Neutrophil (primary cell): ENCODE data around the gene SHISAL1.

Experiments used
- H3K27ac ChIP-seq: fragments of 200-600 bp; sonication (generic); 2 replicates; pipeline ENCODE4 v1.5.1; 2016; ENCODE audit warnings: mild to moderate bottlenecking, moderate library complexity
- H3K27me3 ChIP-seq: fragments of 200-600 bp; sonication (generic); 2 replicates; pipeline ENCODE4 v1.6.0; 2016; ENCODE audit warnings: mild to moderate bottlenecking
- H3K36me3 ChIP-seq: fragments of 200-600 bp; sonication (generic); 2 replicates; pipeline ENCODE4 v1.5.1; 2017
- H3K4me1 ChIP-seq, 2 experiments: fragments of 200-600 bp in 1 of 2; sonication (generic) in 1 of 2; 1 replicate in 1 of 2; 2 replicates in 1 of 2; pipeline versions ENCODE4 v1.5.1 to v1.6.1; 2013 to 2016; ENCODE audit warnings: low read depth in 1 of 2, low read length in 1 of 2, mild to moderate bottlenecking in 1 of 2, moderate library complexity in 1 of 2; ENCODE audit not compliant: control insufficient read depth in 1 of 2, insufficient read depth in 1 of 2
- H3K4me3 ChIP-seq, 2 experiments: fragments of 200-600 bp in 1 of 2; sonication (generic) in 1 of 2; 1 replicate in 1 of 2; 2 replicates in 1 of 2; pipeline ENCODE4 v1.5.1; 2013 to 2016; ENCODE audit warnings: low read depth in 1 of 2, low read length in 1 of 2, mild to moderate bottlenecking in 1 of 2, moderate library complexity in 1 of 2
- H3K9me3 ChIP-seq: fragments of 200-600 bp; sonication (generic); 2 replicates; pipeline ENCODE4 v1.5.1; 2016
- TF ChIP-seq, protein P1 (sequence below): fragments of 200-600 bp; sonication (generic); IDR thresholded peaks from 2 replicates; pipeline ENCODE4 v1.5.1; 2016; ENCODE audit warnings: antibody characterized with exemption

Gene SHISAL1

DNA sequence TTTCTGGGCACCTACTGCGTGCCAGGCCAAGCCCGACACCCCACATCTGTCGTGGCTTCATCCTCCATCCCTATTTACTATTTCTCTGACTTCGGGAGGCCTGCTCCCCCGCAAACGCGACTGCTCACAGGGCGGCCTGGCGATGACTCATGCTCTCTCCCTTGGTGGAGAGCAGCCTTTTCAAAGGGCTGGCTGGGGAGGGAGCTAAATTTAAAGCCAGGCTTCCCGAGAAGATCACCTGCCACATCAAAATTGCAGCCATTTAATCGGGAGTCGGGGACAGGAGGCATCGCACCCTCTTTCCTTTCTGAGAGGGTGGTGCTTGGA, 24.9 kb upstream of the SHISAL1 start:
- TF ChIP-seq, protein P1, sequence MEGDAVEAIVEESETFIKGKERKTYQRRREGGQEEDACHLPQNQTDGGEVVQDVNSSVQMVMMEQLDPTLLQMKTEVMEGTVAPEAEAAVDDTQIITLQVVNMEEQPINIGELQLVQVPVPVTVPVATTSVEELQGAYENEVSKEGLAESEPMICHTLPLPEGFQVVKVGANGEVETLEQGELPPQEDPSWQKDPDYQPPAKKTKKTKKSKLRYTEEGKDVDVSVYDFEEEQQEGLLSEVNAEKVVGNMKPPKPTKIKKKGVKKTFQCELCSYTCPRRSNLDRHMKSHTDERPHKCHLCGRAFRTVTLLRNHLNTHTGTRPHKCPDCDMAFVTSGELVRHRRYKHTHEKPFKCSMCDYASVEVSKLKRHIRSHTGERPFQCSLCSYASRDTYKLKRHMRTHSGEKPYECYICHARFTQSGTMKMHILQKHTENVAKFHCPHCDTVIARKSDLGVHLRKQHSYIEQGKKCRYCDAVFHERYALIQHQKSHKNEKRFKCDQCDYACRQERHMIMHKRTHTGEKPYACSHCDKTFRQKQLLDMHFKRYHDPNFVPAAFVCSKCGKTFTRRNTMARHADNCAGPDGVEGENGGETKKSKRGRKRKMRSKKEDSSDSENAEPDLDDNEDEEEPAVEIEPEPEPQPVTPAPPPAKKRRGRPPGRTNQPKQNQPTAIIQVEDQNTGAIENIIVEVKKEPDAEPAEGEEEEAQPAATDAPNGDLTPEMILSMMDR = no peak
- Histone ChIP-seq H3K9me3 (no peaks in the 10 kb centered on the region), H3K27ac (no peak overlapping the region), H3K36me3 (no peaks in the 10 kb centered on the region), H3K4me3 (no peak overlapping the region), H3K27me3 (peaks cover 72% of the 10 kb centered on the region), H3K4me1 (no peaks in the 10 kb centered on the region)

DNA sequence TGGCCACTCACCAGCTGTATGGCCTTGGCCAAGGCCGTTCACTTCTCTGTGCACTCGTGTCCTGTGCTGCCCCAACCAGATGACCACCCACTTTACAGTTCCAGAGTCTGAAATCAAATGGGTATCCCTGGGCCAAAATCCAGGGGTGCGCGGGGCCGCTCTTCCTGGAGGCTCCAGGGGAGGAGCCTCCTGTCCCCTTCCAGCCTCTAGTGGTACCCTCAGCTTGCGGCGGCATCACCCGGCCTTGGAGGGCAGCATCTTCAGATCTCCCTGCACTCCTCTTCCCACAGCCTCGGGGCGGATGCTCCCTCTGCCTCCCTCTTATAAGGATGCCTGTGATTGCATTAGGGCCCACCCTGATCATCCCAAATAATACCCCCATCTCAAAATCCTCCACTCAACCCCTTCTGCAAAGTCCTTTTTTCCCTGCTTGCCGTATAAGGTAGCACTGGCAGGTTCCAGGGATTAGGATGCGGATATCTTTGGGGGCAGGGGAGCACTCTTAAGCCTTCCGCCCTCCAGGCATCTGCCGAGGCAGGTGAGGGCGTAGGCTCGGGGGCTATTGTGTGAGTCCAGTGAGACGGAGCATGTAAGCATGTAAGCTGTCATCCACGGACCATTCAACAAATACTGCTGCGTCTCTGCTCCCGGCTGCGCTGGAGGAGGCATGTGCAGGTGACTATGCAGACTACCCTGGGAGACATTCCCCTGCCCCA, 24.4 kb upstream of the SHISAL1 start:
- no peaks in the 10 kb centered on the region for H3K4me1 ChIP-seq
- H3K36me3 ChIP-seq = no peaks in the 10 kb centered on the region
- TF ChIP-seq, protein P1 = no peak
- H3K9me3 ChIP-seq = no peaks in the 10 kb centered on the region
- peaks cover 78% of the 10 kb centered on the region for H3K27me3 ChIP-seq
- H3K4me3 ChIP-seq = no peak overlapping the region
- no peak overlapping the region for H3K27ac ChIP-seq

DNA sequence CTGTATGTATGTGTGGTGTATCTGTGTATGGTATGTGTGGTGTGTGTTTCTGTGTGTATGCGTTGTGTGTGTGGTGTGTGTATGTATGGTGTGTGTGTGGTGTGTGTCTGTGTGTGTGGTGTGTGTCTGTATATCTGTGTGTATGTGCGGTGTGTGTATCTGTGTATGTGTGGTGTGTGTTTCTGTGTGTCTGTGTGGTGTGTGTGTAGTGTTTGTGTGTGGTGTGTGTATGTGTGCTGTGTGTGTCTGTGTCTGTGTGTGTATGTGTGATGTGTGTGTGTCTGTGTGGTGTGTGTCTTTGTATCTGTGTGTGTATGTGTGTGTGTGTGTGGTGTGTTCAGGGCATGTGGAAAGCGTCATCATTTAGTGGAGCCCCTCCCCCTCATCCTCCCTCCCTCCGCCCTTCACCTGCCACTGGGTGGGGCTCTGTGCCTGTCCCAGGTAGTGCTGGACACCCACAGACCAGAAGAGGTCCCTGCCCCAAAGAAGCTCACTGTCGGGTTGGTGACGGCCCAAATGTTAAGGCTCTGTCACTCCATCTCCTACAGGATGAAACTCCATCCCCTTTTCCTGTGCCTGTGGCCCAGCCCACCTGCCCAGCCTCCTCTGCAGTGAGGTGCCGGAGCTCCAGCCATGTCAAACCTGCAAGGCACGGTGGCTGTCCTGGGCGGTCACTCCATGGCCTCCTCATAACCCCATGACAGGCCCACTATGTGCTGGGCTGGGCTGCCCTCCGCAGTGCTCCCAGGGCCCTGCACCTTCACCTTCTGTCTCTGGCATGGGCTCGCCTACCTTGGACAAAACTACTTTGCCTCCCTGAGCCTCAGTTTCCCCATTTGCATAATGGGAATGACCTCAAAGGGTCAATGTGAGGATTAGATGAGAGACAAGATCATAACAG, 23.4 kb upstream of the SHISAL1 start:
- Histone ChIP-seq H3K36me3 (no peaks in the 10 kb centered on the region), H3K9me3 (no peaks in the 10 kb centered on the region), H3K4me1 (no peaks in the 10 kb centered on the region), H3K27ac (no peak overlapping the region), H3K4me3 (no peak overlapping the region), H3K27me3 (peaks cover 86% of the 10 kb centered on the region)
- TF ChIP-seq, protein P1 = no peak

DNA sequence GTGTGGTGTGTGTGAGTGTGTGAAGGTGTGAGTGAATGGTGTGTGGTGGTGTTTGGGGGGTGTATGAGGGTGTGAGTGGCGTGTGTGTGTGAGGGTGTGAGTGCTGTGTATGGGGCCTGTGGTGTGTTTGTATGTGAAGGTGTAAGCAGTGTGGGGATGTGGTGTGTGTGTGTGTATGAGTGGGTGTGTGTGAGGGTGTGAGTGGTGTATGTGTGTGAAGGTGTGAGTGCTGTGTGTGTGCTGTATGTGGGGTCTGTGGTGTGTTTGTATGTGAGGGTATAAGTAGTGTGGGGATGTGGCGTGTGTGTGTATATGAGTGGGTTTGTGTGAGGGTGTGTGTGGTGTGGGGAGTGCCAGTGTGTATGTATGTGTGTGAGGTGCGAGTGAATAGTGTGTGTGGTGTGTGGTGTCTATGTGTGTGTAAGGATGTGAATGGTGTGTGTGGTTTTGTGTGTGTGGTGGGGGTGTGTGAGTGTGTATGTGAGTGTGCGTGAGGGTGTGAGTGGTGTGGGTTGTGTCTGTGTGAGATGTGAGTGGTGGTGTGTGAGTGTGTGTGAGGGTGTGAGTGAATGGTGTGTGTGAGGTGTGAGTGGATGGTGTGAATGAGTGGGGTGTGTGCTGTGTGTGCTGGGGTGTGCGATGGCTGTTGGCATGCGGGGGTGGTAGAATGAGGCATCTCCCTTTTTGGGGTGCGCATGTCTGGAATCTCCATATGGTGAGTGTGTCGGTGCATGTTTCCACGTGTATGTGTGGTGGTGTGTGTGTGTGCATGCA, 22.5 kb upstream of the SHISAL1 start:
- Histone ChIP-seq H3K9me3 (no peaks in the 10 kb centered on the region), H3K27me3 (peaks cover 95% of the 10 kb centered on the region), H3K36me3 (no peaks in the 10 kb centered on the region), H3K4me1 (no peaks in the 10 kb centered on the region), H3K27ac (no peak overlapping the region), H3K4me3 (no peak overlapping the region)
- TF ChIP-seq, protein P1 = no peak

DNA sequence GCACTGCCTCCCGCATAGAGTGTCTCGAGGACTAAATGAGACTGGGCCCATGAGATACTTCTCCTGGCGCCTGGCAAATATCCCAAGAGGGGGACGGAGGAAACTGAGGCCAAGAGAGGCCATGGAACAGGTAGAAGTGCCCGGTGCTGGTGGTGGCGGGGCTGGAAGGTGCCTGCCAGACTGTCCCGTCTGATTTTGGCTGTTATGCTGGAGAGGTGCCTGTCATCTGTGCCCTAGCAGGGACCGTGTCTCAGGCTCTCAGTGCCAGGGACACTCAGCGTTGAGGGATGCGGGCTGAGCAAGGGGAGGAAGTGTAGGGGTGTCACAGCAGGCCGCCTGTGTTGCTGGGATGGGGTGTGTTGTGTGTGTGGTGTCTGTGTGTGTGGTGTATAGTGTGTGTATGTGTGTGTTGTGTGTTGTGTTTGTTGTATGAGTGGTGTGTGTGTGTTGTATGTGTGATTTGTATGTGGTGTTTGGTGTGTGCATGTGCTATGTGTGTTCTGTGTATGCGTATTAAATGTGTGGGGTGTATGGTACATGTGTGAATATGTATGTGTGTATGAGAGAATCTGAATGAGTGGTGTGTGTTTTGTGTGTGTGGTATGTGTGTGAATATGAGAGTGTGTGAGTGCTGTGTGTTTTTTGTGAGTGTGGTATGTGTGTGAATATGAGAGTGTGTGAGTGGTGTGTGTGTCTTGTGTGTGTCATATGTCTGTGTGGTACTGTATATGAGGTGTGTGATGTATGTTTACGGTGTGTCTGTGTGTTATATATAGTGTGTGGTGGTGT, 21.3 kb upstream of the SHISAL1 start:
- no peak overlapping the region for H3K27ac ChIP-seq
- no peaks in the 10 kb centered on the region for H3K4me1 ChIP-seq
- no peaks in the 10 kb centered on the region for H3K9me3 ChIP-seq
- TF ChIP-seq, protein P1 = no peak
- H3K36me3 ChIP-seq = no peaks in the 10 kb centered on the region
- peaks cover 98% of the 10 kb centered on the region for H3K27me3 ChIP-seq
- no peak overlapping the region for H3K4me3 ChIP-seq
